Endometrium (tissue), 2 donors: ENCODE results near the gene FARP2.
"Not testable (repeated sequence)": the region's sequence is repeated elsewhere in the genome, so short reads cannot be mapped to it uniquely, and the experiment has no call there.

Source experiments
- FAIRE-seq: peaks from 2 replicates; lab custom pipeline; 2012; peaks lifted over from hg19 to GRCh38; lab: Jason Lieb, UNC
- donor health status: control.
- donor health status: control.

The FARP2 gene

DNA sequence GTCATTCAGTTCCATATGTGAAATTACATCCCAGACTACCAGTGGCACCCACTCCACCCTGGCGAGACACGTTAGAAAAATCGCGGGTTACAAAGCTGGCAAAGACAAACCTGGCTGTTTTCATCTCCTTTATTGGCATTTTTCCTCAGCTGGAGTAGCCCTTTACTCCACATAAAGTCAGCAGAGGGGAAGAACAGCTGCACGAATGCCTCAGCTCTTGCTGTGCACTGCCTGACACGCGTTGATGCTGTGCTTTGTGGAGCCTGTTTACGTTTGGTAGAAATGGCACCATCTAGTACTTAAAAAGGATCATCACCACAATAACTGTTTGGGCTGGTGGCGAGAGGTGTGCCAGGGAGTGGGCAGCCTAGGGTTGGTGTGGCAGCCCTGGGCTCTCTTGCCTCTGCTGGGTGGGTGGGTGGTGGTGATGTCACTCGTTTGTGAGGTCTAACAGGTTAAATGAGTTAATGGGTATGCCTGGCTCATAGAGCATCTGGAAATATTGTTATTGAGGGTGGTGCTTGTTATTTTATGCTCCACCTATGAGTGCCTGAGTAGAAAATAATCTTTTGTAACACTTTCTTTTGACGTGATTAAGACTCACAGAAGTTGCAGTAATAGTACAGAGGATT lies 16.4 kb downstream of the FARP2 start:
- FAIRE-seq: no peak

DNA sequence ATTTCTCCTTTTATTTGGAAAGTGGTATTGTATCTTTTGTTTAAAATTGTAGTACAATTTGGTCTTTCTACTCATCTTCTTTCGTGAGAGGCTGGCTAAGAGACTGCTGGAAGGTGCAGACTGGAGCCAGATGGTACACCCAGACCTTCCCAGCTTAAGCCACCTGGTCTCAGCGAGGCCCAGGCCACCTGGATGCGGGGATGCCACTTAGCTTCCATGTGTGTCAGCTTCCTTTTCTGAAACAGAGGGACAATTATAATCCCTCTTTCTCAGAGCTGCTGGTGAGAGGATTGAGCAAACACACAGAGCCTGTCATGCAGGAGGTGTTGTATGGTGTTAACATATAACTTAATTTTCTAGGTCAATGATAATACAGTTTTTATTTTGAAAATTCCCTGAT lies 17.4 kb downstream of the FARP2 start:
- no peak for FAIRE-seq

DNA sequence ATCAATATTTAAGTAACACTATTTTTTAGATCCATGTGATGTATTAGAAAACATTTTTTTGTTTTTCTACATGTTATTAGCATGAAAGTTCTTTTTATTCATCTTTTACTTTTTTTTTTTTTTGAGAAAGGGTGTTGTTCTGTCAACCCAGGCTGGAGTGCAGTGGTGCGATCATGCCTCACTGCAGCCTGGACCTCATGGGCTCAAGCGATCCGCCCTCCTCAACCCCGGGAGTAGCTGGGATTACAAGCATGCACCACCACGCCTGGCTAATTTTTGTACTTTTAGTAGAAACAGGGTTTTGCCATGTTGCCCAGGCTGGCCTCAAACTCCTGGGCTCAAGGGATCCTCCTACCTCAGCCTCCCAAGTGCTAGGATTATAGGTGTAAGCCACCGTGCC lies 17.8 kb downstream of the FARP2 start:
- FAIRE-seq: not testable (repeated sequence)

GRCh38 chr2:241375300-241375699 lies 19.2 kb downstream of the FARP2 start:
- FAIRE-seq: no peak

- FAIRE-seq: no peak
These were observed 20.7 kb downstream of the FARP2 start for GRCh38 chr2:241376808-241377207.

- FAIRE-seq: no peak
These were observed 22.7 kb downstream of the FARP2 start for GRCh38 chr2:241378816-241379215.

- peak; percentile 92 for FAIRE-seq
These were observed 23.7 kb downstream of the FARP2 start for GRCh38 chr2:241379481-241380480.

GRCh38 chr2:241381872-241382271 lies 25.8 kb downstream of the FARP2 start:
- no peak for FAIRE-seq

DNA sequence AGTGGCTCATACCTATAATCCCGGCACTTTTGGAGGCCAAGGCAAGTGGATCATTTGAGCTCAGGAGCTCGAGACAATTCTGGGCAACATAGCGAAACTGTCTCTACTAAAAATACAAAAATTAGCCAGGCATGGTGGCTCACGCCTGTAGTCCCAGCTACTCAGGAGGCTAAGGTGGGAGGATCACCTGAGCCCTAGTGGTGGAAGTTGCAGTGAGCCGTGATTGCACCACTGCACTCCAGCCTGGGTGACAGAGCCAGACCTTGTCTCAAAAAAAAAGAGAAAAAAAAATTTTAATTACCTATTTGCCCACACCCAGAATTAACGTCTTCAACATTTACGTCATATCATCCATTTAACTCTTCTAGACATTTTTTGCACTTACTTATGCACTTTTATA lies 29.4 kb downstream of the FARP2 start:
- FAIRE-seq: not testable (repeated sequence)

GRCh38 chr2:241386519-241386918 lies 30.4 kb downstream of the FARP2 start:
- FAIRE-seq: no peak

DNA sequence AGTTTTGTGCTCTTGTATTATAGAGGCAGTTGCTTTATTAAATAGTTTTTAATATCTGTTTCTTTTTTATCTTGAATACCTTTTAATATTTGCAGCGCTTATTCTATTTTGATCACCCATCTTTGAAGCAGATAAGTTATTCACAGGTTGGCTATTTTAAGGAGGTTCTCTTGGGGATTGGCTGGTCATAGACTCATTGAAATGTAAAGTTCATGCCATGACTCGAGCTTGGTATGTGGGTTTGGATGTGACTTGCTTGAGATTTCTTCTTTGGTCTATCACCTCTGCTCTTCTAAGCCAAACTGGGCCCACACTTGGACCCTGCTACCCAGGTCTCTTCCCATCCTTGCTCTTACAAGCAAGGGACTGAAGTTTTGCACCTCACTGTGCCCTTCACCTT lies 33.6 kb downstream of the FARP2 start:
- no peak for FAIRE-seq

- FAIRE-seq: no peak
These were observed 34.5 kb downstream of the FARP2 start for GRCh38 chr2:241390301-241391206.

GRCh38 chr2:241391892-241392665 lies 36.0 kb downstream of the FARP2 start:
- no peak for FAIRE-seq

- not testable (repeated sequence) for FAIRE-seq
These were observed 36.7 kb downstream of the FARP2 start for GRCh38 chr2:241392753-241393152.

DNA sequence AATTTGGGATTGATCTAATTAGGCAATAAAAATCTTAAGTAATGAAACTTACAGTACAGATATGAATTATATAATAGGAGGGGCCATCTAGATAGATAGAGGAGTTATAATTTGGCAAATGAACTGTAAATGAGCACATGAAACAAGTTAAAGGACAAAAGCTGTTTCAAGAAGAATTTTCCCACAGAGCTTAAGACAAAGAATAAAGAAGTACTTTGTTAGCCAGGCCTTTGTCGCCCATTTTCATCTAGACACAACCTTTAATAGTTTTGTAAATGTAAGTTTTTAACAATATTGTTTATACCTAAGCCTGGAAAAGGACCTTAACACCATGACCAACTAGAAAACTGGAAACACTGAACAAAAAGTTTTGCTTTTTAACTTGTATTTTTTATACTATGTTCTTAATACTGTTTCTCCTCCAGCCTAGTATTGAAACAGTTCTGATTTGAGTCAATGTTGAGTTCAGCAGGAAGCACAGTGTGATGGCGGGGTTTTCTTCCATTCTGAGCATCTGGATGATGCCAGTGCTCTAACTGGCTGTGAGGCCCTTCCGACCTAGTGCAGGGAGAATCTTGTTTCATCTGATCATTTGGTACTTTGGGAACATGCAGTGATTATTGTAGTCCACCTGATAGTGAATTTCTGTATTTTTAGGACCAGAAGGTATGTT lies 37.6 kb downstream of the FARP2 start:
- FAIRE-seq: no peak

GRCh38 chr2:241396809-241397208 lies 40.7 kb downstream of the FARP2 start:
- FAIRE-seq: not testable (repeated sequence)

- FAIRE-seq: no peak
These were observed 44.1 kb downstream of the FARP2 start for GRCh38 chr2:241399941-241400922.

DNA sequence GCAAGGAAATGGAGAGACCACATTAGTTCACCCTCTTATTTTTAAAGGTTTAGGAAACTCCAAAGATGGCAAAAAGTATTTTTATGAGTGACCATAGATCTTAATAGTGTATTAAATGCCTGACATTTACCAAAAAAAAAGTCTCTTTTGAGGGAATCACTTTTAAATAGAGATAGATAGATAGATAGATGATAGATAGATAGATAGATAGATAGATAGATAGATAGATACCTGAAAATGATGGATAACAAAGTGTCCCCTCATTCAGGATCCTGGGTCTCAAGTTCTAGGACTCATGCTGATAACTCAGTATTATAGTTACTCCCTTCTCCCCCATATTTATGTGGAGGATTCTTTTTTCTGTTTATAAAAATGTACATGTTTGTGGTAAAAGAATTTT lies 52.8 kb downstream of the FARP2 start:
- no peak for FAIRE-seq

DNA sequence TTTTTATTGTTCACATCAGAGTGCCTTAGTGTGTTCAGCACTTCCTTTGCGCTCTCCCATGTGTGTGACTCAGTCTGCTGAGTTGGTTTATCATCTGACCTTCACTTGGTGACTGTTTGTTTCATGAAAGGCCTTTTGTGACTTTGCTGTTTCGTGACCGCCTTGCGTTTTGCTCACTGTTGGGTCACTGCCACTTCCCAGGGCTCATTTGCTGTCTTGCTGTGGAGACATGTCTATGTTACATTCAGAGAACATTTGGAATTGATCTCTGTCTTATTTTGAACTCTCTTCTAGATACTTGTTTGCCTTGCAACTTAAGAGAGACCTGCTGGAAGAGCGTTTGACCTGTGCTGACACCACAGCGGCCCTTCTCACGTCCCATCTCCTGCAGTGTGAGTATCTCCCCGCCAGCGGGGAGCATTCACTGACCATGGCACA lies 54.7 kb downstream of the FARP2 start:
- no peak for FAIRE-seq

DNA sequence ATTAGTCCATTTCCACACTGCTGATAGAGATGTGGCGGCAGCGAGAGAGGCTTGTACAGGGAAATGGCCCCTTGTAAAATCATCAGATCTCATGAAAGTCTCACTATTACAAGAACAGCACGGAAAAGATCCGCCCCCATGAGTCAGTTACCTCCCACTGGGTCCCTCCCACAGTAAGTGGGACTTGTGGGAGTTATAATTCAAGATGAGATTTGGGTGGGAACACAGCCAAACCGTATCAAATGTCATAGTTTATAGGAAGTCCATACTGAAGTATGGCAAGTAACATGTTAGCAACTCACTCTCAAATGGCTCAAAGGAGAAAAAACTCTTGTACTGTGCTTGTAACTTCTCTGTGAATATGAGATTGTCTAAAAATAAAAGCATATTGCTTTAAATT lies 56.1 kb downstream of the FARP2 start:
- FAIRE-seq: no peak
